Measurements from ENCODE around the gene LIMK2. TPM values are rescaled to one million over a fixed set of nuclear protein-coding genes. Genes with fewer than 3 reads are reported as not detected.

The LIMK2 gene
- total RNA-seq, 2 experiments from 2014 or later, result 38.9 to 39.9 TPM

- Mint-ChIP-seq H3K4me3 (peak overlapping the region; percentile 37), H3K27ac (no peak overlapping the region), H3K27me3 (no peaks in the 10 kb centered on the region), H3K36me3 (peaks cover 31% of the 10 kb centered on the region), H3K4me1 (peaks cover 15% of the 10 kb centered on the region), H3K9me3 (no peaks in the 10 kb centered on the region)
- ATAC-seq (ENCODE audit: low read depth) (no peak), DNase-seq (no peak)
- POLR2A ChIA-PET, result interaction anchor here (2.3 to 2.4 kb wide), 2 partner anchors 17 to 62 kb away, joined by 10 to 18 read pairs; partner anchors contain the start of genes LIMK2 and PIK3IP1
Observed at GRCh38 chr22:31274017-31274416, 61.9 kb downstream of the LIMK2 start.

DNA sequence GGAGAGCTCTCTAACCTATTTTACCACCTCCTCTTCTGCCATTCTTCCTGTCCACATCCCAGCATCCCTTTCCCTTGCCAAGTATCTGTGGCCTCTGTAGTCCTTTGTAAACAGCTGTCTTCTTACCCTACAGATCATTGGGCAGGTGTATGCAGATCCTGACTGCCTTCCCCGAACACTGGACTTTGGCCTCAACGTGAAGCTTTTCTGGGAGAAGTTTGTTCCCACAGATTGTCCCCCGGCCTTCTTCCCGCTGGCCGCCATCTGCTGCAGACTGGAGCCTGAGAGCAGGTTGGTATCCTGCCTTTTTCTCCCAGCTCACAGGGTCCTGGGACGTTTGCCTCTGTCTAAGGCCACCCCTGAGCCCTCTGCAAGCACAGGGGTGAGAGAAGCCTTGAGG, 62.9 kb downstream of the LIMK2 start:
- ATAC-seq (ENCODE audit: low read depth) (no peak), DNase-seq (no peak)
- Mint-ChIP-seq H3K4me1 (peaks cover 23% of the 10 kb centered on the region), H3K9me3 (no peaks in the 10 kb centered on the region), H3K36me3 (peaks cover 29% of the 10 kb centered on the region), H3K4me3 (no peak overlapping the region), H3K27ac (peak overlapping the region; percentile 55), H3K27me3 (no peaks in the 10 kb centered on the region)
- POLR2A ChIA-PET, result interaction anchor here (1.3 kb wide), 1 partner anchor 15 kb away, joined by 5 read pairs; no protein-coding TSS in a partner anchor

DNA sequence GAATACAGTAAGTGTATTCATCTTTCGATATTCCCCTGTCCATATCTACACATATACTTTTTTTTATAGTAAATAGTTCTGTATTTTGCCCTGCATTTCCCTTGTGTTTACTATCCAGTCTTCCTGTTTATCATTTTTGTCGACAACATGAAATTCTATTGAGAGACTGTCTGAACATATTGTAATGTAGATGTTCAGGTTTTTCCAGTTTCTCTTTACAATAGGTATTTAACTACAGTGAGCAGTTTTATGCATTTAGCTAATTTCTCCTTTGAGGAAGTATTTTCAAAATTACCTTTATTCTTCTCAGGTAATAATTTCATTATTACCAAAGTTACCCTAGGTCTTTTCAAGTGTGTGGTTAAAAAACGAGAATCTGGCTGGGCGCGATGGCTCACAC, 63.5 kb downstream of the LIMK2 start:
- POLR2A ChIA-PET, result interaction anchor here (1.3 kb wide), 1 partner anchor 15 kb away, joined by 5 read pairs; no protein-coding TSS in a partner anchor
- Mint-ChIP-seq H3K27me3 (no peaks in the 10 kb centered on the region), H3K9me3 (no peaks in the 10 kb centered on the region), H3K36me3 (peaks cover 34% of the 10 kb centered on the region), H3K4me3 (no peak overlapping the region), H3K4me1 (peaks cover 25% of the 10 kb centered on the region), H3K27ac (no peak overlapping the region)
- ATAC-seq (ENCODE audit: low read depth) (no peak), DNase-seq (no peak)

DNA sequence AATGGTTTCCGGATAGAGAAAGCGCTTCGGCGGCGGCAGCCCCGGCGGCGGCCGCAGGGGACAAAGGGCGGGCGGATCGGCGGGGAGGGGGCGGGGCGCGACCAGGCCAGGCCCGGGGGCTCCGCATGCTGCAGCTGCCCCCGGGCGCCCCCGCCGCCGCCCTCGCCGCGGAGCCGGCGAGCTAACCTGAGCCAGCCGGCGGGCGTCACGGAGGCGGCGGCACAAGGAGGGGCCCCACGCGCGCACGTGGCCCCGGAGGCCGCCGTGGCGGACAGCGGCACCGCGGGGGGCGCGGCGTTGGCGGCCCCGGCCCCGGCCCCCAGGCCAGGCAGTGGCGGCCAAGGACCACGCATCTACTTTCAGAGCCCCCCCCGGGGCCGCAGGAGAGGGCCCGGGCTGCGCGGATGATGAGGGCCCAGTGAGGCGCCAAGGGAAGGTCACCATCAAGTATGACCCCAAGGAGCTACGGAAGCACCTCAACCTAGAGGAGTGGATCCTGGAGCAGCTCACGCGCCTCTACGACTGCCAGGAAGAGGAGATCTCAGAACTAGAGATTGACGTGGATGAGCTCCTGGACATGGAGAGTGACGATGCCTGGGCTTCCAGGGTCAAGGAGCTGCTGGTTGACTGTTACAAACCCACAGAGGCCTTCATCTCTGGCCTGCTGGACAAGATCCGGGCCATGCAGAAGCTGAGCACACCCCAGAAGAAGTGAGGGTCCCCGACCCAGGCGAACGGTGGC, 64.5 kb downstream of the LIMK2 start:
- POLR2A ChIA-PET, result interaction anchor here (7.4 kb wide), 1 partner anchor 15 kb away, joined by 127 read pairs; the partner anchor contains the start of gene PIK3IP1
- H3K4me3 Mint-ChIP-seq, result no peak overlapping the region
- peaks cover 41% of the 10 kb centered on the region for H3K36me3 Mint-ChIP-seq

DNA sequence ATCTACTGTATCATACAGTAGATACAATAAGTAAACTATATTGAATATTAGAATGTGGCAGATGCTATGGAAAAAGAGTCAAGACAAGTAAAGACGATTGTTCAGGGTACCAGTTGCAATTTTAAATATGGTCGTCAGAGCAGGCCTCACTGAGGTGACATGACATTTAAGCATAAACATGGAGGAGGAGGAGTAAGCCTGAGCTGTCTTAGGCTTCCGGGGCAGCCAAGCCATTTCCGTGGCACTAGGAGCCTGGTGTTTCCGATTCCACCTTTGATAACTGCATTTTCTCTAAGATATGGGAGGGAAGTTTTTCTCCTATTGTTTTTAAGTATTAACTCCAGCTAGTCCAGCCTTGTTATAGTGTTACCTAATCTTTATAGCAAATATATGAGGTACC, 65.6 kb downstream of the LIMK2 start:
- no peaks in the 10 kb centered on the region for H3K9me3 Mint-ChIP-seq
- no peak for ATAC-seq (ENCODE audit: low read depth)
- H3K4me3 Mint-ChIP-seq, result no peak overlapping the region
- H3K27me3 Mint-ChIP-seq, result no peaks in the 10 kb centered on the region
- H3K27ac Mint-ChIP-seq, result peak overlapping the region; percentile 95
- H3K36me3 Mint-ChIP-seq, result peaks cover 39% of the 10 kb centered on the region
- POLR2A ChIA-PET, result interaction anchor here (0.5 to 7.4 kb wide), 3 partner anchors 8 to 42 kb away, joined by 3 to 127 read pairs (median 5); partner anchors contain the start of gene PIK3IP1
- no peak for DNase-seq
- peaks cover 25% of the 10 kb centered on the region for H3K4me1 Mint-ChIP-seq

More for the DNA sequence above, 64.5 kb downstream of the LIMK2 start:
- no peaks in the 10 kb centered on the region for H3K9me3 Mint-ChIP-seq
- no peaks in the 10 kb centered on the region for H3K27me3 Mint-ChIP-seq
- DNase-seq (no peak), ATAC-seq (ENCODE audit: low read depth) (no peak)
- no peak overlapping the region for H3K27ac Mint-ChIP-seq
- H3K4me1 Mint-ChIP-seq, result peaks cover 25% of the 10 kb centered on the region

GRCh38 chr22:31278151-31278621, 66.1 kb downstream of the LIMK2 start:
- POLR2A ChIA-PET, result interaction anchor here (0.5 to 7.4 kb wide), 3 partner anchors 8 to 42 kb away, joined by 3 to 127 read pairs (median 5); partner anchors contain the start of gene PIK3IP1
- H3K4me1 Mint-ChIP-seq, result peaks cover 27% of the 10 kb centered on the region
- no peaks in the 10 kb centered on the region for H3K27me3 Mint-ChIP-seq
- H3K4me3 Mint-ChIP-seq, result peak overlapping the region; percentile 52
- ATAC-seq (ENCODE audit: low read depth), result no peak
- H3K9me3 Mint-ChIP-seq, result no peaks in the 10 kb centered on the region
- peaks cover 41% of the 10 kb centered on the region for H3K36me3 Mint-ChIP-seq
- peak overlapping the region; percentile 95 for H3K27ac Mint-ChIP-seq
- no peak for DNase-seq

- Mint-ChIP-seq H3K27me3 (no peaks in the 10 kb centered on the region), H3K4me1 (peaks cover 29% of the 10 kb centered on the region), H3K27ac (peak overlapping the region; percentile 95), H3K36me3 (peaks cover 41% of the 10 kb centered on the region), H3K9me3 (no peaks in the 10 kb centered on the region), H3K4me3 (peak overlapping the region; percentile 52)
- DNase-seq, result no peak
- POLR2A ChIA-PET, result interaction anchor here (1.0 to 7.4 kb wide), 2 partner anchors 7 to 13 kb away, joined by 5 to 127 read pairs; partner anchors contain the start of gene PIK3IP1
- peak; percentile 87 for ATAC-seq (ENCODE audit: low read depth)
Observed at GRCh38 chr22:31278626-31279326, 66.7 kb downstream of the LIMK2 start.

DNA sequence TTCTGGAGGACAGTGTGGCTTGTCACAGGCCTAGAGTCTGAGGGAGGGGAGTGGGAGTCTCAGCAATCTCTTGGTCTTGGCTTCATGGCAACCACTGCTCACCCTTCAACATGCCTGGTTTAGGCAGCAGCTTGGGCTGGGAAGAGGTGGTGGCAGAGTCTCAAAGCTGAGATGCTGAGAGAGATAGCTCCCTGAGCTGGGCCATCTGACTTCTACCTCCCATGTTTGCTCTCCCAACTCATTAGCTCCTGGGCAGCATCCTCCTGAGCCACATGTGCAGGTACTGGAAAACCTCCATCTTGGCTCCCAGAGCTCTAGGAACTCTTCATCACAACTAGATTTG, 67.2 kb downstream of the LIMK2 start:
- peaks cover 31% of the 10 kb centered on the region for H3K4me1 Mint-ChIP-seq
- H3K27ac Mint-ChIP-seq, result peak overlapping the region; percentile 95
- no peak for DNase-seq
- ATAC-seq (ENCODE audit: low read depth), result no peak
- peaks cover 37% of the 10 kb centered on the region for H3K36me3 Mint-ChIP-seq
- POLR2A ChIA-PET, result interaction anchor here (7.4 kb wide), 1 partner anchor 12 kb away, joined by 127 read pairs; the partner anchor contains the start of gene PIK3IP1
- peak overlapping the region; percentile 52 for H3K4me3 Mint-ChIP-seq
- no peaks in the 10 kb centered on the region for H3K9me3 Mint-ChIP-seq
- no peaks in the 10 kb centered on the region for H3K27me3 Mint-ChIP-seq

- H3K27me3 Mint-ChIP-seq, result no peaks in the 10 kb centered on the region
- H3K36me3 Mint-ChIP-seq, result peaks cover 30% of the 10 kb centered on the region
- ATAC-seq (ENCODE audit: low read depth) (no peak), DNase-seq (no peak)
- POLR2A ChIA-PET, result interaction anchor here (7.4 kb wide), 1 partner anchor 11 kb away, joined by 127 read pairs; the partner anchor contains the start of gene PIK3IP1
- H3K4me1 Mint-ChIP-seq, result peaks cover 36% of the 10 kb centered on the region
- peak overlapping the region; percentile 95 for H3K27ac Mint-ChIP-seq
- no peaks in the 10 kb centered on the region for H3K9me3 Mint-ChIP-seq
- H3K4me3 Mint-ChIP-seq, result no peak overlapping the region
Observed at GRCh38 chr22:31279821-31280505, 67.9 kb downstream of the LIMK2 start.

- Mint-ChIP-seq H3K4me1 (peaks cover 51% of the 10 kb centered on the region), H3K9me3 (no peaks in the 10 kb centered on the region), H3K27ac (no peak overlapping the region), H3K4me3 (no peak overlapping the region), H3K36me3 (peaks cover 29% of the 10 kb centered on the region), H3K27me3 (no peaks in the 10 kb centered on the region)
- POLR2A ChIA-PET, result interaction anchor here (7.4 kb wide), 1 partner anchor 10 kb away, joined by 127 read pairs; the partner anchor contains the start of gene PIK3IP1
- DNase-seq (no peak), ATAC-seq (ENCODE audit: low read depth) (no peak)
Observed at GRCh38 chr22:31281733-31282132, 69.6 kb downstream of the LIMK2 start.

DNA sequence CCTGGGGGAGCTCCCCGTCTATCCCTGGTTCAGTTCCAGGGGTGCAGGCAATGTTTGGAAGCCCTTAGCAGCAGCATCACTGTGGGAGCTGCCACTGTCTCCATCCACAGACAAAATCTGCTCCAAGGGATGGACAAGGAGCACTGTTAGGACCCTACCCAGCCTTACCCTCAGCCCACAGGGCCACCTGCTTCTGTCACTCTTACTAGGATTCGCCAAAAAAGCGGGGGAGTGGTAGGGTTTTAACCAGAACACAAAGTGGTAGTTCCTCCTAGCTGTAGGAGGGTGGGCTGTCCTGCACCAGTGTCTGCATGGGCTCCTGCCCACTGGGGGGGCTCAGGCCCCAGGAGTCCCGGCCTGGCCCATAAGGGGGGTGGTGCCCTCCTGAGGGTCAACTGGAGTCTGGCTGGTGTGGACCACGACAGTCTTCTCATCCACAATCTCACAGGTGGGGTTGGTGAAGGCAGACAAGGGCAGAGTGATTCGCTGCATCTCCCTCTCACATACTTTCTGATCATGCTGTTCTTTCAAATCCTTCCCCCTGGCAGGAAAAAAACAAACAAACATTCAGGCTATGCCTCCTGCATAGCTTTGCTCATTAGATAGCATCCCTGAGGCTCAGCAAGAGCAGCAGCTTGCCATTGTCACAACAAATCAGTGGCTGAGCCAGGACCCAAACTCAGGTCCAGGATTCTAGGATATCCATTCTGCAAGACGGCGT, 70.8 kb downstream of the LIMK2 start:
- H3K4me3 Mint-ChIP-seq, result no peak overlapping the region
- H3K27me3 Mint-ChIP-seq, result no peaks in the 10 kb centered on the region
- POLR2A ChIA-PET, result interaction anchor here (7.4 kb wide), 1 partner anchor 8 kb away, joined by 127 read pairs; the partner anchor contains the start of gene PIK3IP1
- H3K9me3 Mint-ChIP-seq, result no peaks in the 10 kb centered on the region
- peaks cover 26% of the 10 kb centered on the region for H3K36me3 Mint-ChIP-seq
- no peak for ATAC-seq (ENCODE audit: low read depth)
- peaks cover 57% of the 10 kb centered on the region for H3K4me1 Mint-ChIP-seq
- DNase-seq, result no peak
- peak overlapping the region; percentile 63 for H3K27ac Mint-ChIP-seq

All from activated naive CD8-positive, alpha-beta T cell treated with anti-CD3 and anti-CD28 coated beads, Interleukin-2, amount 10 ng/mL, durations not matched to agents 7 days and 5 days (primary cell).